Midbrain (tissue), 1 donor: Measurements from ENCODE around the gene PROCA1.
A peak's percentile ranks its signal among the peaks of the same experiment; 100 is the strongest.

Experiments
- DNase-seq: peaks from one replicate; lab custom pipeline; 2025; lab: John Stamatoyannopoulos, UW

PROCA1 gene

DNA sequence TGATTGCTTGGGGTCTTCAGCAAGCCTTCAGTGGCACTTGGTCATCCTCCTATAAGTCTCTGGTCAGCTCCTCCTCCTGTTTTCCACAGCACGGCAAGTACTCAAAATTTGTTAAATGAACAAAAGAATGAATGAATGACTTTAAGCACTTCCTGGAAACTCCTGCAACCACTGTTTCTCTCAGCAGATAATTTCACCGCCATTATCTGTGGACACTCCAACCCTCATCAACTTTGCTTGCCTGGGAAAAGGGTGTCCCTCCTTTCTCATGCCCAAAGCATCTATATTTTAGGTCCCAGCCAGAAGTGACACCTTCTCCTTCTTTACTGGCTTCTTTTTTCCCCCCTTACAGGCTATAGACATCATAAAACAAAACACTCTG is 4.4 kb downstream of the PROCA1 start:
- DNase-seq, result no peak

DNA sequence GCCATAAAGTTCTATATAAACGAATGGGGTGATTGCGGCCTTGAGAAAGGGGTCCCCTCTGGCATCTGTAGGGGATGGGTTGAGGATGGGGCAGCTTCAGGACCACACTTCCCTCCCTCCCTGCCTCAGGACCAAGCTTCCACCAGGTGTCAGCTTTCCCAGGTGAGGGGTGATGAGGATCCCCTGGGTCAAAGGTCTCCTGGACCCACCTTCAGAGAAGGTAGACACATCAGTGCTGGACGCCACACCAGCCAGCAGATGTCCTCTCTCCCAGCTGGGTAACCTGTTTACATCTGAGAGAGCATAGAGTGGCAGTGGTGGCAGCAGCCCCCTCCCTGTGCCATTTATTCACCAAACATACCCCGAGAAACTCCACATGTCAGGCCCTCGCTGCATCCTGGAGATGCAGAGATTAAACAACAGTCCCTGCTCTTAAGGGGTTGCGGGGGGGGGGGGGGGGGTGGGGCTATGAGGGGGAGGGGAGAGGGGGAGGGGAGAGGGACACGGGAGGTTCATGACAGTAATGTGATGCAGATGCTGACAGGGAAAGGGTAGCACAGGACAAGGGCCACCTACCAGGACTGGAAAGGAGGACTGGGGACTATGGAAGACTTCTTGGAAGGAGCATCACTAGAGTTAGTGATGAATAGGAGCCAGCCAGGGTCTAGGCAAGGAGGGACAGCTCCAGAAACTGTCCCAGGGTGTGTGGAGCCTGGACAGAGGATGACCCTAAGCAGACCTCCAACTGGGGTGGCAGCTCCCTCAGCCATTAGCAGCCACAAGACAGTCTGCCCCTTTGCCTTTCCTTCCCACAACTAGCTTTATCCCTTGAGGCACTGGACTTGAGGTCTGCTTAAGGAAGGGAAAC is 5.0 kb downstream of the PROCA1 start:
- DNase-seq, result no peak

DNA sequence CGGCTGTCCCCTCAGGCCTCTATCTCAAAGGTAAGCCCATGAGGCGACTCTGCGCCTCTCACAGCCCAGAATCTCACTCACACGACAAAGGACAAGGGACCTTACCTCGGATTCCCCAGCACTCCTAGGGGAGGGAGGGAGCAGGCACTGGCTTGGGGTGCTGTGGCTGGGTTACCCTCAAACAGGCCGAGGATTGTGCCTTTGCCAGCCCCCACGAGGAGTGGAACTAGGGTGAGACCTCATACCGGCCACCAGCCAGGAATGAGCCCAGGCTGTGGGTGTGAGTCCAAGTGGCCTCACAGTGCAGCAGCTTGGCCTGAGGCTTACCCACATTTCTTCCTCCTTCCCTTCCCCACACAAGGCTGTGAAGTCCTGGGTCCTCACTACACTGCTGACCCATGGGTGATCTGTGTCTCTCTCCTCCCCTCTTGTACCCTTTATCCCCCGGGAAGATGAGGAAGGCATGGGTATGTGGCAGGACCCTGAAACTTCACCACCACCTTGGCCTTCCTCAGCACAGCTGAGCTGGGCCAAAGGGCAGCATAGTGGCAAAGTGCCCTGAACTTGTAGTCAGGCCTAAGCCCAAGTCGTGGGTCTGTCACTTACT is 5.9 kb downstream of the PROCA1 start:
- DNase-seq, result no peak

DNA sequence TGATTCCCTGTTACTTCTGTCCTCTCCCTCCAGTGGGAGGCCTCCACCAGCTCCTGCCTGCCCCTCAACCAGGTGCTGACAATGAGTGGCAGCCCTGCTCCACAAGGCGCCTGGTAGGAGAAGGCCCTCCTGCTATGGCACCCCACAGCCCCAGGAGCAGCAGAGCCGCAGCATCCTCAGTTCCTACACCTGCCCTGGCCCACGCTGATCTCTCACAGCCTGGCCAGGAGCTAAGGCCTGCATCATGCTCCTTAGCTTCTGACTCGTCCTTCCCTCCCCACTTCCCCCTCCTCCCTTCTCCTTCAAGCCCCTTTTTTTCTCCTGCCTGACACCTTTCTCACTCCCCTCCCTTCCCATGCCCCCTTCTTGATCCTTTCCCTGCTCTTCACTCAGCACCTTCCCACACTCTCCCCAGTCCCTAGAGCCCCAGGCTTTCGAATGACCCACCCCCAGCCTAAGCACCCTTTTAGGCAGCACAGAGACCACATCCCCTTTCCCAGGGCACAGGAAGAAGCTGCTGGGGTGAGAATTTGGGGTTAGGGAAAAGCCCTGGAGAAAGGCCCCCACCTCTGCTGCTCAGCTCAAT is 6.5 kb downstream of the PROCA1 start:
- no peak for DNase-seq

DNA sequence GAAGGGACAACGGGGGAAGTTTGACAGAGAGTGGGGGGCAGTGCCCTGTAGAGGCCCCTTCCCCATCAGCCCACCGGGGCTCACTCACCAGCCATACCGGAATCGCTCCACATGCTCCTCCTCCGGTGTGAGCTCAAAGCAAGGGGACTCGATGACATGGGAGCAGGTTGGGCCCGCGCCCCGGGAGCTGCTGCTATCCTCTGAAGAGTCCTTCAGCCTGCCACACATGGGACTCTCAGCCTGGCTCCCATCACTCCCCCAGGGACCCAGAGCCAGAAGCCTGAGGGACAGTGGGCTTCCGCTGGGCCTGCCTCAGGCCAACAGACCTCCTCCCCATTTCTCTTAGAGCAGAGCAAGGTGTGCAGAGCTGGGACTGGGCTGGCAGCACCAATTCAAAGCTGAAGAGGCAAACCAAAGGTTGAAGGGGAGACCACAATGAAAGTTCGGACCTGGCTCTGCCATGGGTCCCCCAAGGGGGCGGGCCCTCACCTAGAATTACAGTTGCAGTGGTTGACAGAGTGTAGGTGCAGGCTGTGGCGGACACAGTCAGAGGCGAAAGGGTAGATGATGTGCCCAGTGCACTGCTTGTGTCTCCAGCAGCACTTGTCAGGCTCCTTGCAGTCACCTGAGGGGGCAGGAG is 7.3 kb downstream of the PROCA1 start:
- no peak for DNase-seq

DNA sequence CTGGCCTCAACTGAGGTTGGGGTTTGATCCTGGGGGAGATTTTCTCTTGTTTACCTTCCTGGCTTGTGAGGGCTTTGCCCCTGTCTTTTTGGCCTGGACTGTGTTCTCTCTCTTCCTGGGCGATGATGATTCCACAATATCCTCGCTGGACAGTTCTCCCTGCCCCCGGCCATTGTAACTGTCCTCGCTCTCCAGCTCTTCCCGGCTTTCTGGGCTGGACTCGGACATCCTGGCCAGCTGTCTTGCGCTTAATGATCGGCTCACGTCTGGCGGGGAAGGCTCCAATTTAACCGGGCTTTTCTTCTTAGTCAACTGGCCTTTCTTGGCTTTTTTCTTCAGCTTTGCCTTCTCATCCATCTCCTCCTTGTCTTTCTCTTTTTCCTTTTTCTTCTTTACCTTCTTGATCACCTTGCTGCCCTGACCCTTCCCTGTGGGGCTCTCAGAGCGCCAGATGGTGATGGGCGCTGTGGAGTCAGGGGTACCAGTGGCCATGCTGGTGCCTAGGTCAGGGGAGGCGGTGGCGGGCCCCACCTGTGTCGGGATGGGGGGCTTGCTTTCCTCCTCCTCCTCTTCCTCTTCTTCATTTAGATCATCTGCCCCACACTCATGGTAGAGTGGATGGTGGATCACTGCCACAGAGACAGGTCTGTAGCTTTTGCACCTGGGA is 8.0 kb downstream of the PROCA1 start:
- DNase-seq, result no peak

DNA sequence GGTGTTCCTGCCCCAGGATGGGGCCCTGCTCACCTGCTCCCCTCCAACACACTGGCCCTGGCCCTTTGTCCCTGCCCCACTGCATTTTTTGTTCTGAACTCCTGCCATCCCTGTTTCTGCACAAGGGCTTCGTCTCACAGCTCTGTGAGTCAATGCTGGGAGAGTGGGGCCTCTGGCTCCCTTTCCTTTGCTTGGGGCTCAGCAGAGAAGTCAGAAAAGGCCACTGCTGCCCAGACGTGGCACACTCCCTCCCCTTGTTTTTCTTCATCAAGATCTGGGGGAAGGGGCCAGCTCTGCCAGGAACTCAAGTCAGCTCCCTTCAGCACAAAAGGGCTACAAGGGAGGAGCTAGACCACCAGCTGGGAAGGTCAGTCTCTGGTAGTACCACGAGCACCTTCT is 8.9 kb downstream of the PROCA1 start:
- DNase-seq, result no peak

DNA sequence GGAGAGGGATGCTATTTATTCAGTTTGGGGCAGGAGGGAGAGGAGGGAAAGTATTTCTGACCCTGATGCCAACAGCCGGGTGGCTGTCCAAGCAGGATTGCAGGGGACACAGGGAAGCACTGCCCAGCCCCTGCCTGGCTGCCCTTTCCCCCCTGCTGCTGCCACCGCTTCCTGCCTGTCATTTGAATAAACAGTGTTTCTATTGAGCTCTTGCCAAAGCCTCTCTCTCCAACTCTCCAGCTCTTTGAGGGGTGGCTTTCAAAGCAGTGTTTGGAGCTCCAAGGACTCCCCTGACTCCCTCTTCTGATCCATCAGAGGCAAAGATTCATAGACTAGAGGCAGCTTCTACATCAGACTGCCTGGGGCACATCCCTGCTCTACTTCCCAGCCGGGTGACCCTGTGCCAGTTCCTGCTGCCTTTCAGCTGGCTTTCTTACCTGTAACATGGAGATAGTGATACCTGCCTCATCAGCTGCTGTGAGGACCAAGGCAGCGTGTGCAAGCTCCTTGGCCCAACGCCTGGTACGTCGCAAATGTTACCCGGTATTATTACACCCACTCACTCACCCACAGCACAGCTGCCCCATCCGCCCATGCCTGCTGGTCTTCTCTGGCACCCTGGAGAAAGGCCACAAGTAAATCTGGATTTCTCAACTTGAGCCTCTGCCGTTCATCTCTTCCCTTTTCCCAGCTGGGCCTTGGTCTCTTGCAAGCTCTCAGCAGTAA is 9.5 kb downstream of the PROCA1 start:
- peak; percentile 78 for DNase-seq

DNA sequence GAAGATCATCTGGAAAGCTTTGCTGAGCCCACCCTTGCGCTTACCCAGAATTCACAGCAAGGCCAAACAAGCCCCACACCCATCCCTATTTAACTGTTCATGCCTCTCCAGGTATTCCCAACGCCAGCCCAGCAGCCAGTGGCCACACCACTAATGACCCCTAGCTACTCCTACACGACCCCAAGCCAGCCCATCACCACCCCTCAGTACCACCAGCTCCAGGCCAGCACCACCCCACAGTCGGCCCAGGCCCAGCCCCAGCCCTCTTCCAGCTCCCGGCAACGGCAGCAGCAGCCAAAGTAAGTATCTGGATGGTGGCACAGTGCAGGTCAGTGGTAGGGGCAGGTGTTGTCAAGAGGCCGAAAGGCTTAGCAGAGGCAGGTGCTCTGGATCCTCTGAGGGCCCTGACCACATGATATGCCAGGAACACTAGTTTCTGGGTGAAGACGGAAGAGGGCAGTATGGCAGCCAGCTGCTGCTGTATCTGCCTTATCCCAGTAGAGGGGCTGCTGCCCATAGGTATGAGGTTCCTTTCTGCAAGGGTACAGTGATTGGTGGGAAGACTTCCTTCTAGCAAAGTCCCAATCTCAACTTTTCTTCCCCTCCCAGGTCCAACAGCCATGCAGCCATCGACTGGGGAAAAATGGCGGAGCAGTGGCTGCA is 10.7 kb downstream of the PROCA1 start:
- no peak for DNase-seq

DNA sequence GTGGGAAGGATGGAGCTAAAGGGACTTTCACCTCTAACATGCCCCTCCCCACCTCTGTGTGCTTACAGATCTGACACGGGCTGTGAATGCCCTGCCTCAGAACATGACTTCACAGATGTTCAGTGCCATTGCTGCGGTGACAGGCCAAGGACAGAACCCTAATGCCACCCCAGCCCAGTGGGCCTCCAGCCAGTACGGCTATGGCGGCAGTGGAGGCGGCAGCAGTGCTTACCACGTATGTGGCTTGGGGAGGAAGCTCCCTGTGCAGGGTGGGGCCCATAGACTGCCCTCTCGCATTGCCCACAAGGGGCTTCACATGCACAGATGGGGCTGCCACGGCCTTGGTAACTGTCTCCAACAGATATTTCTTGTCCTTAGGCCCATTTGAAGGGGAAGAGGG is 11.4 kb downstream of the PROCA1 start:
- no peak for DNase-seq

DNA sequence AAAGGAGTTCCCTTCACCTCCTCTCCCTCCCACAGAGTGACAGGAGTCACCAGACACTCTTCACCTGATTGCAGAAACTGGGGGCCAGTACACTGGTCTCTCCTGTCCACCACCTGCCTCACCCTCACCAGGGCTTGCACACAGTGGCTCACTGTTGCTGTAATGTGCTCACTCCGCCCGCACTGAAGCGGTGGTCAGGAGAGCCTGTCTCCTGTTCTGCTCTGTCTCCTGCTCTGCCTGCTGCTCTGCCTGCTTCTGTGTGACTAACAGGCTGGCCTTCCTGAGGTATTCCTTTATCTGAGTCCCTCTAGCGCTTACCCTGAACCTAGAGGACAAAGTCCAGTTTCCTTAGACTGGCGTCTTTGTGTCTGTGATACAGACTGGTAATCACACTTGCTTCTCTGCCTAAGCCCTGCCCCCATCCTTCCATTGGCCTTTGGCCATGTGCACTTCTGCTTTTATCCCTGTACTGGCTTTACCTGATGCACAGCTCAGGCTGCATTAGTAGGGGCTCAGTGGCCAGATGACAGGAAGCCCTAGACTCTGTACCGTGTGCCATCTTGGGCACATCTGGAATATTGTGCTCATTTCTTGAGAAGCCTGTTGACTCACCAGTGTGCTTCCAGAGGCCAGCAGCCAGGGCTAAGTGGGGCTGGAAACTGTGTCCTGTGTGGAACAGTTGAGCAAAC is 13.3 kb downstream of the PROCA1 start:
- no peak for DNase-seq

DNA sequence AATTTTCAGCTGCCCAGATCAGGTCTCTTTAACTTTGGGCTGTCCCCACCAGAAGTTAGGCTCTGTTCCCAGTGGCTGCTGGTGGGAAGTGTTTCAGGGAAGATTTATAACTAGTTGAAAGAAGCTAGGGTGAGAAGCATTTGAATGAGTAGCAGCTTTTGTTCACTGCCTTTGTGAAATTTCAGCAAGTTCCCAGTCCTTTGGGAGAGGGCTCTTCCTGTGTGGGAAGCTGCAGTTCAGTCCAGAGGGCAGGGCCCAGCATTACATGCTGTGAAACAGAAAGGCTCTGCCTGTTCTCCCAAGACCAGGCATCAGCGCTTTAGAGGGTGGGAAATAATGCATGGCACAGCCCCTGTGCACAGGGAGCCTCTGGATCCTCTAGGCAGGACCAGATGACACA is 17.8 kb downstream of the PROCA1 start:
- peak; percentile 34 for DNase-seq

DNA sequence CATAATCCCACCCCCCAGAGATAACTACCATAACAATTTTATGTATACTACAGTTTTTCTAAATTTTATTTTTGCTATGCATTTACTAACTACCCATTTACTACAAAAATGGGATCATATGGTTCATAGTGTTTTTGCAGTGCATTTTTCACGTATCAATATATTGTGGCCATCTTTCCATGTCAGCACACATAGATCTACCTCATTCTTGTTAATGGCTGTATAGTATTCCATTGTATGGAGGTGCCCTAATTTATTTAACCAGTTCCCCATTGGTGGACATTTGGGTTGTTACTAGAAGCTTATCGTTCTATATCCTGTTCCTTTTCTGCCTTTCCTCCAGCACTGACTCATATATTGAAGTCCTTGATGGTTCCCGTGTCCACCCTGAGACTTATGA is 22.7 kb downstream of the PROCA1 start:
- DNase-seq, result no peak

DNA sequence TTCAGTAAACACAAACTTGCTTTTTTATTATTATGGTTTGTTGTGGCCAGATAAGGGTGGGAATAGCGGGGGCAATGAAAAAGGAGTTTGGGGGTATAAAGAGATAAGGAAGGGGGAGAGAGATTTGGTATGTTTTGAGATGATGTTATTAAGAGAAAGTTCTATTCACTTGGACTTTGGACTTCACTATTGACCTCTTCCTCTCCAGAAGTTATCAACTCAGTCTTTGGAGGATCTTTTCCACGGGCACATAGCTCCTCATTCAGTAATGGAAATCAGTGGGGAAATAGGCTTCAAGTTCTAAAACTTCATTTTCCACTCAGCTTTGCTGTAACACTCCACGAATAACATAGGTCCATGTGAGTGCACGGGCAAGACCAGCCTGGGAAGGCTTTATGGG is 23.2 kb downstream of the PROCA1 start:
- DNase-seq, result no peak

DNA sequence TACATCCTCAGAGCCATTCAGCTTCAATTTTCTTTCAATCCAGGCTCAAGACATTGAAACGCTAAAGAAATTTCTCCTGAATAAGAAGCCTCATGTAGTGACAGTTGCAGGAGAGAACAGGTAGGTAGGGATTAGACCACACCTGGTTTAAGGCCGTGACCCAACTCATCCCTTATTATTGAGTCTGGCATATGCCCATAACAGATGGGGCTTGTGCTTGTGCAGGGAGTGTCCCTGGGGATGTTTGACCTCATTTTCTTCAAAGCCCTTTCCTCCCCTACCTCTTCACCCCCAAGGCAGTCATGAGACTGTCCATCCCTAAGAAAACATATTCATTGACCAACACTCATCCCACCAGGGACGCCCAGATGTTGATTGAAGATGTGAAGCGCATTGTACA is 25.4 kb downstream of the PROCA1 start:
- DNase-seq, result no peak

DNA sequence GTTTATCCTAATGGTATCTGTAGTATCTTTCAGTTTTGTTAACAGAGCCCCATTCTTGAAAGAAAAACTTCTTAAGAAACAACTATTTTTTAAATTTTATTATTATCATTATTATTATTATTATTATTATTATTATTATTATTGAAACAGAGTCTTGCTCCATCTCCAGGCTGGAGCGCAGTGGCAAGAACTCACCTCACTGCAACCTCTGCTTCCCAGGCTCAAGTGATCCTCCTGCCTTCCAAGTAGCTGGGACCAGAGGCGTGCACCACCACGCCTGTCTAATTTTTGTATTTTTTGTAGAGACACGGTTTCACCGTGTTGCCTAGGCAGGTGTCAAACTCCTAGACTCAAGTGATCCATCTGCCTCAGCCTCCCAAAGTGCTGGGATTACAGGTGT is 26.3 kb downstream of the PROCA1 start:
- no peak for DNase-seq

DNA sequence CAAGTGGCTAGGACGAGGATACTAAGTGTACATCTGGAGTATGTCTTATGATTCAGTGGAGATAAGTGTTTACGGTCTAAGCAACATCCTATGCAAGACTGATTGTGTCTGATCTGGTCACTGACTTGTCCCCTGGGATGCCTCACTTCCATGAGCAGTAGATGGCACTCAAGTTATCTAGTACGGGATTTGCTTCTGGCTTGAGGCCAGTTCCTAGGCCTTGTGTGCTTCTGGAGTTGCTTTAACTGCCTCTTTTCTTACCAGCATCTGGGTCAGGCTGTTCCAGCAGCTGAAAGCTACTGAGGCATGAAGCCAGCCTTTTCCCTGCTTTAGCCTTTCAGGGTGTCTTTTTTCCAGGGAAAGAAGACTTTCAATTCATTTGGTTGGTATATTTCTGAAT is 26.7 kb downstream of the PROCA1 start:
- DNase-seq, result peak; percentile 91

DNA sequence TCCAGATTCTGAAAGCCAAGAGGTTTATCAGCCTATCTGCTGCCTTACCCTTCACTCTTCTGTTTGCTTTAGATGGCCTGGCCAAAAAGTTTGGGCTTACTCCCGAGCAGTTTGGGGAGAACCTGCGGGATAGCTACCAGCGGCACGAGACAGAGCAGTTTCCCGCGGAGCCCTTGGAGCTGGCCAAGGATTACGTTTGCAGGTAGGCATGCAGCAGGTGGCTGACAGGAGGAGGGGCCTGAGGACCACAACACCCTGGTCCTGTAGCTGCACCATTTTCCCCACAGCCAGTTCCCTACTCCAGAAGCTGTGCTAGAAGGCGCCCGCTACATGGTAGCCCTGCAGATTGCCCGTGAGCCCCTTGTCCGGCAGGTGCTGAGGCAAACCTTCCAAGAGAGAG is 29.0 kb downstream of the PROCA1 start:
- DNase-seq, result no peak

DNA sequence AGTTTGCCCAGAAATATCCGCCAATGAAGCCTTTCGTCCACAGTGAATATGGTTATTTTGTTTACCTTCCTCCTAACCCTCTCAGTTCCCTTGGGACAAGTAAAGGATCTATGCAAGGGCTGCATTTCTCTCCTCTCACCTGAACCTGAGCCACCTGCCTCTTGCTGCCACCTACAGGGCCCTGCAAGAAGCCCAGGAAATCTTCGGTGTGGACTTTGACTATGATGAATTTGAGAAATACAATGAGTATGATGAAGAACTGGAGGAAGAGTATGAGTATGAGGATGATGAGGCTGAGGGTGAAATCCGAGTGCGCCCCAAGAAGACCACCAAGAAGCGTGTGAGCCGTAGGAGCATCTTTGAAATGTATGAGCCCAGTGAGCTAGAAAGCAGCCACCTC is 35.7 kb downstream of the PROCA1 start:
- DNase-seq, result no peak

DNA sequence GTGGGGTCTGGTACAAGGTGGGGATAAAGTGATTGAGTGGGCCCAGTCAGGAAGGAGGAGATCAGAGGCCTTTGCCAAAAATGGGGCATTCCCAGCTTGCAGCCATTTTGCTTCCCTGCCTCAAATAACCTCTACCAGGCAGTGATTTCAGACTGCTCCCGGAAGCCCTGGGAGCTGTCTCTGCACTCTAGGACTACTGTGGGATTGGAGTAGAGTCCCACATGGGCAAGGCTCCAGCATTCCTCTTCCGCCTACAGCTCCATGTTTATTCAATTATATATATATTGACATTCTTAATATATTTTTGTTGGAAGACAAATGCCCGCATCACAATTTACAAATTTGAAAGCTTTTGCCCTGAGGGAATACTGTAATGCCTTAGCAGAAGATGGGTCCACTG is 36.2 kb downstream of the PROCA1 start:
- DNase-seq, result no peak

DNA sequence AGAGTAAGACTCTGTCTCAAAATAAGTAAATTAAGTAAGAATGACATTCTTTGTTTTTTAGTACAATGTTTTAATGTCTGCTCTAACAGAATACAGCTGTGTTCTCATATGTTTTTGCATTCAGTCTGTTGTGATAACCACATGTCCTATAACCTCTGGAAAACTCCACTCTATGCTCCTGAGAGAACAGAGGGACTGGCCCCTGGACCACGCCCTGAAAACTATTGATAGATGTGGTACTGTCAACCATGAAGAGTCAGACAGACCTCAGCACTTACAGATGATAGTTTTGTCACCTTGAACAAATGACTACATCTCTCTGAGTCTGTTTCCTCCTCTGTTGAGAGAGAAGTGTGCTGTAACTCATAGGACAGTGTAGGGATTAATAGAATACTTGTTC is 41.8 kb downstream of the PROCA1 start:
- DNase-seq, result no peak
